ENCODE results near the gene DSCAML1.

GRCh38 chr11:117716521-117717440 lies 80.2 kb downstream of the DSCAML1 start:
- TF ChIP-seq CTCF (IDR thresholded peaks at IDR 0.05): no peak
- no peak for TF ChIP-seq POLR2A (IDR thresholded peaks at IDR 0.05)

All from testis (tissue), 2 donors.